A204.1 (cell line): Measurements from ENCODE around the gene PPP4R2.

Experiments
- FAIRE-seq: peaks from 2 replicates; lab custom pipeline; 2012; peaks lifted over from hg19 to GRCh38; lab: Jason Lieb, UNC

PPP4R2 gene

DNA sequence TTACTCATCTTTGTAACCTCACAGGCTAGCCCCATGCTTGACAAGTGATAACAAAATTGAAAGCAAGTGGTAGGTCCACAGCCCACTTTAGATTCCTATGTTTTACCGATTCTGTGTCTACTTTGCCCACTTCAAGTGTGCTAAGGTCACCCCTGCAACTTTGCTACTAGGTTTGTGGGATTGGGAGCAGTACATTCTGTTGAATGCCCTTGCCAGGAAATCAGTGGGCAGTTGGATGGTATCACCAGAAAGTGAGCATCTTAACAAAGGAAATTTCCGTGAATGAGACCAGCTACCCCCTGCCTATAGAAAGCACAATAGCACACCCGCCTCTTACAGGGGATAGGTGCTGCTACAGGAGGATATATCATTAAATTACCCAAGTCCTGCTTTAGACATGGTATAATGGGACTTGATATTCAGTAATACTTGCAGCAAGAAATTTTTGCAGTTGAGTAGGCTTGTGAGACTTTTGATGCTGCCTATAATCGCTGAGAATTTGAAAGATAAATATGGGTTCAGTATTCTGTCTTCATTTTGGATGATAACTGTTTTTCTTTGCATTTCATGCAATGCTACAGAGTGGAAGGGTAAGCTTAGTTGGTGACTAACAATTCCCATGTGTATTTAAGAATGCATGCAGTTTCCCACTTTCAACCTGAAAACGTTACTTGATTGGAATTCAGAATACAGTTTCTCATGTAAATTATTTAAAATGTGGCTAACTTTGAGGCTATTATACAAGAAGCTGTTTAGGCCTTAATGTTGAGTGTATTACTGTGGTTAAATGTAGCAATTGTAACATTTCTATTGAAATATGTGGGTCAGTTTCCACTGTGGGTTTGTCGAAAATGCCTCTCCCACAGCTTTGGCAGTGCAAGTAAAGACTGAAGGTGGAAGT lies 74.3 kb downstream of the PPP4R2 start:
- FAIRE-seq, result no peak

DNA sequence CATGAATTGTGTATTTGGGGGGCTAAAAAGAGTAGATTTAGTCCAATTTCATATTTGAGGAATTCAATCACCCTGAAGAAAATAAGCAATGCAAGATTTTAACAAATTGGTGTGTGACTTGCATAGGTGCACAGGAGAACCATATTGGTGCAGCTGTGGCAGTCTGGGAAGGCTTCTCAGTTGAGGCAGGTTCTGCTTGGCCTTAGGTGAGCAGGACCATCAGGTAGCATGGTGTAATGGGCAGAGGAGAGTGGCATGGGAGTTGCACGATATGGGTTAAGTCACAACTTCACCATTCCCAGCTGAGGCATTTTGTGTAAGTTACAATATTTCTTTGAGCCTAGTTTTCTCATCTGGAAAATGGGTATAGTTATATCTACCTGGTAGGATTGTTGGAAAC lies 75.3 kb downstream of the PPP4R2 start:
- no peak for FAIRE-seq

DNA sequence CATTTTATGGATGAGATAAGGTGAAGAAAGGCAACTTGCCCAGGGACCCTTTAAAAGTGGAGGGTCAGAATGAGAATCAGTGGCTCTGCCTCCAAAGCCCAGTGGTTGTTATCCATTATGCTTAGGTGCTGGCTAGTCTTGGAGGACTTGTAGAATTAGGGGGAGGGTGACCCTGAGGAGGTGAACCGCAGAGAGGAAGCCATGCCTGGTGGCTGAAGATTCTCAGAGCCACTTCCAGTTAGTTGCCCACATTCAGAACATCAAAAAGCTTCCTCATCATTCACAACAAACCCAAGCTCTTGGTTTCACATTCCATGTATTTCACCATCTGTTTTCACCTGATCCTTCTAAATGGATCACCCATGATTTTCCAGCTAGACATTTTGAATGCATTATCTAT lies 76.0 kb downstream of the PPP4R2 start:
- FAIRE-seq, result no peak

DNA sequence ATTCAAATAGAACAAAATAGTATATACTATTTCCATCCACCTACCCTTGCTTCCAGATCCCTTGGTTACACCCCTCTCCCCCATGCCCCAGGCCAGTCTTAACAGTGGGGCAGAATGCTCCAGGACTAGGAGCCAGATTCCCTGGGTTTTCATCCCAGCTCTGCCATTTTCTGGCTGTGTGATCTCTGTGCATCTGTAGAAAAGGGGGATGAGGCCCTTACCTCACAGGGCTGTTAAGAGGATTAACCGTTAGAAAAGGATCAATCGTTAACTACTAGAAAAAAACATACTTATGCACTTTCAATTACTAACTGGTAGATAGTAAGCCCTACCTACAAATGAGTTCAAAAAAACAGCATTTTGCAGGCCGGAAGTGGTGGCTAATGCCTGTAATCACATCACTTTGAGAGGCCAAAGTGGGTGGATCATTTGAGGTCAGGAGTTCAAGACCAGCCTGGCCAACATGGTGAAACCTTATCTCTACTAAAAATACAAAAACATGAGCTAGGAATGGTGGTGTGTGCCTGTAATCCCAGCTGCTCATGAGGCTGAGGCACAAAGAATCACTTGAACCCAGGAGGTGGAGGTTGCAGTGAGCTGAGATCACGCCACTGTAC lies 76.6 kb downstream of the PPP4R2 start:
- no peak for FAIRE-seq

DNA sequence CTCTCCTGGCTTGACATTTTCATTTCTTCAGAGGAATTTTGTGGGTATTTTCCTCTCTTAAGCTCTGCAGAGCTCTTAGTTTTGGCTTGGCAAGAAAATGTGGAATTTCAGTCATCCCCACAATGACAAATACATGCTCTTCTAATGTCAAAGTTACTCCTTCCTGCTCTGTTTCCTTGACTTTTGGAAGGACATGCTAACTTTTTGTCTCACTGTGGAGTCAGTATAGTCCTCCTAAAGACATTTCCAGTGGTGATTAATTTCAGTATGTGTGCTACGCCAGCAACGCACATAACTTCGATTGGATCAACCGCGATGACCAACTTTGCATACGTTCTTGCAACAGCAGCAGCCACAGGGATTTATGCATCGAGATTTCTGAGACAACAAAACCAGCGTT lies 78.2 kb downstream of the PPP4R2 start:
- FAIRE-seq, result no peak

DNA sequence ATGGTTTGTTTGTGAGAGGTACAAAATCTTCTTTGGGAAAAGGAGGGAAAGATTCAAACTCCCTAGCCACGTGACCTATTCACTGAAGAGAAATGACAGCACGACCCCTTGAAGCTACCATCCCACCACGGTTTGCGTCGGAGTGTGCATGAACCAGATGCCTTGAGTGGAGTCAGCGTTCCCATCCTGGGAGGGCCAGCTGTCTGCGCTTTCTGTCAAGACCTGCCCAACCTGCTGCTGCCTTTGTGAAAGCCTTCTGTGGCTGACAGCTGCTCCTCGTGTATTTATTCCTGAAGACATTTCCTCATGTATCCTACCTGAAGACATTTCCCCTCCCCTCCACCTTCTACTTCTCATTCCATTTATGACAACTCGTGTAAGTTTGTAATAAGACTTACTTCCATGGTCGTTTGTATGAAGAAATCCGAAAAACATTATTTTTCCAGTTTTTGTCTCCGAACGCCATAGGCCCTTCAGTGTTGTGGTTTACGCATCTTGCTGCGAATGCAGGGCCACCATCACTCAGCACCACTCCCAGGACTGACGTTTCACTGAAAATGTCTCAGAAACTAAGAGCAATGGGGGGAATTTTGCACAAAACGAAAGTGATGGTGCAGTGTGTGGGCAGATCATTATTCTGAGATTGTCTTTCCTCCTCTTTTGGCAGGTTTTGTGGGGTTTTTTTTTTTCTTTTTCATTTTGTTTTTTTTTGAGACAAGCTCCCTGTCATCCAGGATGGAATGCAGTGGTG lies 83.8 kb downstream of the PPP4R2 start:
- FAIRE-seq, result no peak

DNA sequence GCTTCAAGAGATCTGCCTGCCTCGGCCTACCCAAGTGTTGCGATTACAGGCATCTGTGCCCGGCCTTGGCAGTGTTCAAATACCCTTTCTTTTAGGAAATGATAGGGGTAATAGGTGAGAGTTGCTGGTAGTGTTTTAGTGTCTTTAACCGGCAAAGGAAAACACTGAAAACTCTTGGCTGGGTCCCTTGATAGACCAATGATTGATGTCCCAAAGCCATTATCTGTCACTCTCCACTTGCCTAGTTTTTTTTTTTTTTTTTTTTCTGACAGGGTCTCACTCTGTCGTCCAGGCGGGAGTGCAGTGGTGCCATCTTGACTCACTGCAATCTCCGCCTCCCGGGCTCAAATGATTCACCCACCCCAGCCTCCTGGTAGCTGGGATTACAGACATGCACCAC lies 84.5 kb downstream of the PPP4R2 start:
- no peak for FAIRE-seq

DNA sequence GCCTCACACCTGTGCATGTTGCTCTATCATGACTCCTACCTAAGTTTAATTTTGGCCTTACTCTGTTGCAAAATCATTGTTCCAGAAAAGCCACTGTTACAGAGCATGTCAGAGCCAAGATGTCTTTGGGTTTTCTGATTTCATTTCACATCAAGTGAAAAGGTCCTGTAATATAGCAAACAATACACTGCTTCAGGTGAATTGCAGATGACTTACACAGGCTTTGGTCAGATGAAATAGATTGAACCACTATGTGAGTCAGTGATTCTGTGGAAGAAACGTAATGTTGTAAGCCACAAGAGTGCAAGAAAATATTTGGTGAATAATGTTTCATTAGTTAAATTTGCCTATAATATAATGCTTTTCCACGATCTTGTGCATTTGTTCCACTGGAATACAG lies 87.6 kb downstream of the PPP4R2 start:
- FAIRE-seq, result no peak

DNA sequence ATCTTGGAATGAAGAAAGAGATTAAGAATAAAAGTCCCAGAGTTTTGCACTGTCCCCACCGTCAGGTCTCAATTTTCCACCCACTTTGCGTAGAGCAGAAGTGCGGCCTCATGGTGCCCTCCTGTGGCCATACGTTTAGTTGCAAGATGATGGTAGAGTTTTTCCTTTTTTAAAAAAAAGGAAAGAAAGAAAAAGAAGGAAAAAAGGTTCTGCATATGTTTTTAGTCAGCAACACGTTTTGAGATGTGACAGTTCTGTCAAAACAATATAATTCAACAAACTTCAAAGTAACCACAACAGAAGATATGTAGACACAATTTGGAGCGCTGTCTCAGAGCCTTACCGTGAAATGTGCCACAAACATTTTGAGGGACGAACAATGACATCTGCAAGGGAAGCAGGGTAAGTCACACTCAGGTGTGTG lies 89.5 kb downstream of the PPP4R2 start:
- FAIRE-seq, result peak; percentile 96

DNA sequence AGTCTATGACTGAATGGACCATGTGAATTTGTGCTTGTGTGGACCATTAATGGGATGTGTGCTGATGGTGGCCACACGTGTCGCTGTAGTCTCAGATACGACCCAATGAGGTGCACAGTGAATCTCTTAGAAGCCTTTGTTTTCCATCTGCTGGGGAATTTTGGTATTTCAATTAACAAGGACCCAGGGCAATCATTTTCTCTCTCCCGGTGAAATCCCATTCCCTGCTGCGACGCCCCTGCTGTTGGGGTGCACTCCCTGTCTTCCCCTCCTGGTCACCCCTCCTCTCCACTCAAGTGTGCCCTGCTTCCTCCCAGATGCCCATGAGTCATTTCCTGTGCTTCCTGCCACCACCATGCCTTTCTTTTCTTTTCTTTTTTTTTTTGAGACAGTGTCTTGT lies 97.5 kb downstream of the PPP4R2 start:
- FAIRE-seq, result no peak

DNA sequence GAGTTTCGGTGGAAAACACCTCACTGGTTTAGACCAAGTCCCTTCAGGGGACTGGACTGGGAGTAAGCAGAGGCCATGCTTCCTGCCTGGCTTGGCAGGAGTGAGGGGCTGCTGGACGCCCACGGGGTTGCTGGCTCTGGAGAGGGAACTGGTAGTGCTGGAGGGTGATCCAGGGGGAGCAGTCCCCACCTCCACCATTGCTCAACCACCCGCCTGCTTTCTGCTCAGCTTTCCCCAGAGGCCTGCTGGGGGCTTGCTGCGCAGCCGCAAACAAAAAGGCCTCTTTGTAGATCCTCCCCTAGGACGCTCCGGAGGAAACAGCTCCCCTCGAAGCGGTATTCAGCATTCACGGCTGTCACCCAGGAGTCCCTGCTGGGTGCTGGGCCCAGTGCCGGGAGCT lies 98.3 kb downstream of the PPP4R2 start:
- FAIRE-seq, result no peak

DNA sequence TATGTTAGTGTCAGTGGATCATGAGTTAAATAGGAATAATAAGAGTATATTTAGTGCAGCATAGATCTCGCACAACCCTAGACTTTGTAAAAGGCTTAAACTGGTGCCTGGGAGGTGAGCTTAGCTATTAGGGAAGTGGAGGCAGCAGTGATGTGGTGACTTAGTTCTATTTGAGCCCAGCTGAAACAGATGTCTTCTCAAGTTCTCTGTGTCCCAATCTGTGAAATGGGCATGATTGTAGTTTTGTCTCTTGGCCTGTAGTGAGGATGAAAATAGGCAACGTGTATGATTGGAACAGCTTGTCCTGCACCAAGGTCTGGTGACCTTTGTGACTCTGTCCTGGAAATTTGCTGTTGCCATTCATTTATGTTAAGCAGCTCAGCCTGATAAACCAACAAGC lies 99.6 kb downstream of the PPP4R2 start:
- no peak for FAIRE-seq

DNA sequence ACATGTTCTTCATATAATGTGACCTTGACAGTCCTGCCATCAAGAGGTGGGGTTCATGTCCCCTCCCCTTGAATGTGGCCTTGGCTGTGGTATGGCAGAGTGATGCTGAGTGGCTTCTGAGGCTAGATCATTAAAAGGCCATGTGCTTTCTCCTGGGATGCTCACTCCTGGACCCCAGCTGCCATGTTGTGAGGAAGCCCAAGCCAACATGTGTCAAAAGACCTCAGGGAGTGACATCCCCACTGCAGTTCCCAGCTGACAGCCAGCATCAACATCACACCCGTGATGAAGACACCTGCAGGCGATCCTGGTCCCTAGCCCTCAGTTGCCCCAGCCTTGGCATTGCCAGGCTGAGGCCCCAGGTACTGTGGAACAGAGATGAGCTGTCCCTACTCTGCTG lies 101.4 kb downstream of the PPP4R2 start:
- FAIRE-seq, result no peak

DNA sequence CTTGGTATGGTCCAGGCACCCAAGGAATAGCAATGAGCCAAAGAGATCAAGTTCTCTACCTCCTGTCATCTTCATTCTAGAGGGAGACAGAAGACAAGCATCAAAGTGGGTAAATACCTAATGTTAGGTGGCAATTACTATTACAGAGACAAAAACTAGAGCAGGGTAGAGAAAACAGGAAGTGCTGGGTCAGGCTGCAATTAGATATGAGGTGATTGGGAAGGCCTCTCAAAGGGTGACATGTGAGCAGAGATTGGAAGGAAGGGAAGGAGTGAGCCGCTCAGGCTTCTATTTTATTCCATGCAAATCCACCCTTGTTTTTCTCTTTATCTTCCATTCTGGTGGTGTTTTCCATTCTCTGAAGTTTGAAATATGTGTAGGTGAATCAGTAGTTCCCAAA lies 102.3 kb downstream of the PPP4R2 start:
- no peak for FAIRE-seq

DNA sequence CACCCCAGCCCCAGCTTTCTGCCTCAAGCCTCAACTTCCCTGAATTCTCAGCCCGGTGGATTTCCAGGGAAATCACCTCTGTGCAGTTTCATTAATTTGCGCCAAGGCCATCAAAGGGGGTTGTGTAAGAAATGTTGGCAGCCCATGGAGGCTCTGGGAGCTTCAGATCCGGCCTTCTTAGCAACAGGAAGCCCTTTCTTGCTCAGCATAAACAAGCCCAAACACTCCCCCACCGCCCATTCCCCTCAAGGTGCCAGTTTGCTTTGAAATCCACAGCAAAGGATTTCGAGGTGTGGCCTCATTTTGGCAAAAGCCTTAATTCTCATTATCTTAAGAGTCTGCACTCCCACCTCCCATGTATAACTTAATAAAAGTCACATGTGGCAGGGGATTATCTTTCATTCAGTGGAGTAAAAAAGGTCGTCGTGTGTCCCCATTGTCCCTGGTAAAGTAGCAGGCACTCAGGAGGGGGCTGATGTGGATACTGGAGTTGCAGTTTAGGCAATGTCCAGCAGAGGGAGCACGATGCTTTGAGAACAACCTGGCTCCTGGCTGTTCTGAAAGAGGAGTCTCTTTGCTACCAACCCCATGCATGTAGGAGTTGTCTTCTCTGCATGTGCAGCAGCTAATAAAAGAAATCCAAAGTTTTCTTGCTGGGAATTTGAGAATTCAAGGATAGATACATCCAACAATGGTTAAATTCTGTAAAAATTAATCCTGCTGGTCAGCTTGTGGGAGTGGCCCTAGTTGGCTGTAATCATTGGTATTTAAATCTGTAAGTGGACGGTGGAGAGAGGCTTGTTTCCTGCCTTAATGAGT lies 104.3 kb downstream of the PPP4R2 start:
- FAIRE-seq, result peak; percentile 69

DNA sequence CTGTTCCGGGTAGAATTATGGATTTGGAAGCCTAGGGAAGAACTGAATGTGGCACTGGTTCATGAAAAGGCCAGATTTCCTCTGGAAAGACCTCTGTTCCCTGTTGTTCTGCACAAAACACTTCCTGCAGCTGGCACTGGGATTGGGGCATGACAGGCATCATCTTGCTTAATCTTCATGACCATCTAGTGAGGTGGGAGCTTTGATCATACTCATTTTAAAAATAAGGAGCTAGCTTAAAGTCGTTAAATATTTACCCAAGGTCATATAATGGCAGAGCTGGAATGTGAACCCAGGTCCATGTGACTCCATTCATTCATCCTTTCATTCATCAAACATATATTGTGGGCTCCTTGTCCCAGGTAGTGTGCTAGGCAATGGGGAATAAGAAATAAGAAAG lies 105.3 kb downstream of the PPP4R2 start:
- FAIRE-seq, result no peak

DNA sequence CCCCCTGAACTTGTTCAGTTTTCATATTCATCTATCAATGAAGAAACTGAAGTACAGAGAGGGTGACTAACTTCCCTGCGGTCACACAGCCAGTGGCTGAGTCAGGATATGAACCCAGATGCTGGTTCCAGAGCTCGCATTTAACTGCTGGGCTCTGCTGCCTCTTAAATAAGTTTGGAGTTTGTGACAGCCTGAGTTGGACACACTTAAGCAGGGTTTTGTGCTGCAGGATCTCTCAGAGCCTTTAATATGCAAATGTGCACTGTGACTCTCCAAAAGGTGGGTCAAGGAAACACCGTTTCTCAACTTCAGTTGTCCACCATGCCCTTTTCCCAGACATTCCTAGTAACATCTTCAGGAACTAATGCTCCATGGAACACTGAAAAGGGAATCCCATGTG lies 110.6 kb downstream of the PPP4R2 start:
- no peak for FAIRE-seq

DNA sequence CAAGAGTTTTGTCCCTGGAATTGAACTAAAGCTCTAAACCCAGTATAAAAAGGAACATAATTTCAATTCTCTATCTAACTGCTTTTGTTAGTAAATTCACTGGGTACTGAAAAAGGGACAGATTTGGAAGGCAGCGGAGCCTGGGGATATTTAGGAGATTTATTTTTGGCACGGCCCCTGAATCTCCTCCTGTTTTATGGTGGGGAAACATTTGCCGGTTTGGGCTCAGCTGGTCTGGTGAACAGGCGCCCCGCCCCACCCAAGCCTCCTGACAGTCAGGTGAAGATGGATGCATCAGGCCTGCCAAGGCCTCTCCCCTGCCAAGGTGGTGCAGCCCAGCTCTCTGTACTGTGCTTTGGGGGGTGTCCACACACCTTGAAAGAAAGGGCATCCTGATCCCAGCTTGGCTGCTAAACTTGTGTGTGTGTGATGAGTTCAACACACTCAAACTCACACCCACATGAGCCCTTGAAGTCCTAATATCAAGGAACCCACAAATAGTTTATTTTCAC lies 111.1 kb downstream of the PPP4R2 start:
- FAIRE-seq, result no peak

DNA sequence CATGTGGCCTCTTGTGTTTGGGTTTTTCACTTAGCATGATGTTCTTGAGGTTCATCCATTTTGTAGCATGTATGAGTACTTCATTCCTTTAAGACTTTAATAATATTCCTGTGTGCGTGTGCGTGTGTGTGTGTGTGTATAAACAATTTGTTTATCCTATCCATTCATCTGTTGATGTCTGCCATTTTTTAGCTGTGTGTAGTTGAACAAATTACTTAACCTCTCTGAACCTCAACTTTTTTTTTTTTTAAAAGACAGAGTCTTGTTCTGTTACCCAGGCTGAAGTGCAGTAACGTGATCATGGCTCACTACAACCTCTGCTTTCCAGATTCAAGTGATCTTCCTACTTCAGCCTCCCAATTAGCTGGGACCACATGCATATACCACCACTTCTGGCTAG lies 112.1 kb downstream of the PPP4R2 start:
- FAIRE-seq, result no peak

DNA sequence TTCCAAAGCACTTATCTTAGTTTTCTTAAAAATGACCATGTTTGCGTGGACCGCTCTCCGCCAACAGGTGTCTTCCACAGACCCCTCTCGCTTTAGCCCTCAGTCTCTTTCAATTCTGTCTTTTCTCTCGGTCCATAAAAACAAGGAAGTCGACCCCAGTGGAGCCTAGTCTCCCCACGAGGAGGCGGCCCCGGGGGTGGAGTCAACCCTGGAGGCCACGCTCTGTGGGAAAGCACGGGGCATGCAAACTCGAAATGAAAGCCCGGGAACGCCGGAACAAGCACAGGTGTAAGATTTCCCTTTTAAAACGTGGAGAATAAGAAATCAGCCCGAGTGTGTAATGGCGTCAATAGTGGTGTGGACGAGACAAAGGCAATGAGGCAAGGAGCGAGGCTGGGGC lies 113.9 kb downstream of the PPP4R2 start:
- FAIRE-seq, result peak; percentile 84

DNA sequence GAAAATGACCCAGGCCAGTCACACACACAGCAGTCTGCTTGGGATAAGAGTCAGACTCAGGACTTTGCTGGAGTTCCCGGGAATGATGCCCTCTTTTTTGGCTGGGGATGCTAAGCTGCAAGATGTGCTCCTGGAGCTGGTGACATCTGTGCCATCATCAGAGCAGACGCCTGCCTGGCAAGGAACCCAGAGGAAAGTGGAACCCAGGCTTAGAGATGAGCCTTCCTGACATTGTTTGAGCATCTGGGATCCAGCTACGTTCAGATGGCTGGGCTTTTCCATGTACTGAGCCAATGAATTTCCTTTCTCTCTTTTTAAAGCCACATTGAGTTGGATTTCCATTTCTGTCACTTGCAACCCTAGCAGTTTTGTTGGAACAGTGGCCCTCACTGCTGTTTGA lies 118.1 kb downstream of the PPP4R2 start:
- no peak for FAIRE-seq

DNA sequence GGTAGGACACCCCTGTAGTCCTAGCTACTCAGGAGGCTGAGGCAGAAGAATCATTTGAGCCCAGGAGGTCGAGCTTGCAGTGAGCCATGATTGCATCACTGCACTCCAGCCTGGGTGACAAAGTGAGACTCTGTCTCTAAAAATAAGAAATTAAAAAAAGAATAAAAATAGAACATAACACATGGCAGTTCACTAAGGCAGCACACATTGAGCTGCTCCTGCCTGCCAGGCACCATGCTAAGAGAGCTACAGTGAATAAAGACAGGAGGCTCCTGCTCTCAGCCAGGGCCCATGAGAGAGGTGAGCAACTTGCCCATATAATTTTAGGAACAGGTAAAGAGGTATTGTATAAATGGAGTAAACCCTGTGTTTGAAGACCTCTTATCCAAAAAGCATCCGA lies 119.2 kb downstream of the PPP4R2 start:
- no peak for FAIRE-seq
